Activated naive CD8-positive, alpha-beta T cell treated with anti-CD3 and anti-CD28 coated beads for 36 hours (primary cell): ENCODE results near the gene TSHZ2. TPM values are rescaled to one million over a fixed set of nuclear protein-coding genes. Genes with fewer than 3 reads are reported as not detected.

Experiments
- DNase-seq: peaks from one replicate; pipeline ENCODE4 v3.0.0; 2021
- H3K27ac Mint-ChIP-seq: one replicate; pipeline ENCODE4 v1.8.0; 2022; ENCODE audit warnings: mild to moderate bottlenecking, moderate library complexity, mixed read lengths
- H3K27me3 Mint-ChIP-seq: one replicate; pipeline ENCODE4 v1.8.0; 2022; ENCODE audit warnings: mild to moderate bottlenecking, mixed read lengths
- H3K36me3 Mint-ChIP-seq: one replicate; pipeline ENCODE4 v1.8.0; 2021; ENCODE audit warnings: mild to moderate bottlenecking, mixed read lengths
- H3K4me1 Mint-ChIP-seq: one replicate; pipeline ENCODE4 v1.8.0; 2021; ENCODE audit warnings: mixed read lengths
- H3K4me3 Mint-ChIP-seq: one replicate; pipeline ENCODE4 v1.8.0; 2022; ENCODE audit warnings: mild to moderate bottlenecking, moderate library complexity, mixed read lengths
- H3K9me3 Mint-ChIP-seq: one replicate; pipeline ENCODE4 v1.8.0; 2022; ENCODE audit warnings: mixed read lengths
- total RNA-seq, 2 experiments: library from RNA; stranded (reverse); gene quantifications; one replicate each; pipeline ENCODE4 v1.2.3, GENCODE V29; 2021

TSHZ2 gene
- total RNA-seq, 2 experiments from 2014 or later, result 0.54 to 0.74 TPM

GRCh38 chr20:52975029-52975732 lies 3.0 kb downstream of the TSHZ2 start:
- no peak overlapping the region for H3K4me3 Mint-ChIP-seq
- H3K9me3 Mint-ChIP-seq, result no peaks in the 10 kb centered on the region
- H3K4me1 Mint-ChIP-seq, result peaks cover 33% of the 10 kb centered on the region
- no peaks in the 10 kb centered on the region for H3K36me3 Mint-ChIP-seq
- DNase-seq, result no peak
- no peak overlapping the region for H3K27ac Mint-ChIP-seq
- peaks cover 66% of the 10 kb centered on the region for H3K27me3 Mint-ChIP-seq

- H3K27me3 Mint-ChIP-seq, result peaks cover 64% of the 10 kb centered on the region
Observed at GRCh38 chr20:52975803-52976531, 3.8 kb downstream of the TSHZ2 start.

GRCh38 chr20:52978851-52979250 lies 6.7 kb downstream of the TSHZ2 start:
- H3K4me1 Mint-ChIP-seq, result peaks cover 26% of the 10 kb centered on the region
- H3K9me3 Mint-ChIP-seq, result no peaks in the 10 kb centered on the region
- no peak for DNase-seq
- H3K27me3 Mint-ChIP-seq, result peaks cover 41% of the 10 kb centered on the region
- H3K27ac Mint-ChIP-seq, result no peak overlapping the region
- H3K4me3 Mint-ChIP-seq, result no peak overlapping the region
- H3K36me3 Mint-ChIP-seq, result no peaks in the 10 kb centered on the region

More at GRCh38 chr20:52975803-52976531, 3.8 kb downstream of the TSHZ2 start:
- no peak overlapping the region for H3K27ac Mint-ChIP-seq
- no peaks in the 10 kb centered on the region for H3K9me3 Mint-ChIP-seq
- H3K36me3 Mint-ChIP-seq, result no peaks in the 10 kb centered on the region
- H3K4me3 Mint-ChIP-seq, result no peak overlapping the region
- peaks cover 33% of the 10 kb centered on the region for H3K4me1 Mint-ChIP-seq
- DNase-seq, result no peak

GRCh38 chr20:52981051-52981450 lies 8.9 kb downstream of the TSHZ2 start:
- H3K4me3 Mint-ChIP-seq, result no peak overlapping the region
- no peak for DNase-seq

GRCh38 chr20:52983726-52984450 lies 11.7 kb downstream of the TSHZ2 start:
- no peaks in the 10 kb centered on the region for H3K9me3 Mint-ChIP-seq
- peaks cover 4% of the 10 kb centered on the region for H3K27me3 Mint-ChIP-seq
- no peak for DNase-seq
- H3K4me1 Mint-ChIP-seq, result peaks cover 15% of the 10 kb centered on the region
- no peak overlapping the region for H3K4me3 Mint-ChIP-seq
- H3K36me3 Mint-ChIP-seq, result no peaks in the 10 kb centered on the region
- no peak overlapping the region for H3K27ac Mint-ChIP-seq

More at GRCh38 chr20:52981051-52981450, 8.9 kb downstream of the TSHZ2 start:
- Mint-ChIP-seq H3K27ac (no peak overlapping the region), H3K36me3 (no peaks in the 10 kb centered on the region), H3K4me1 (peaks cover 18% of the 10 kb centered on the region), H3K27me3 (peaks cover 22% of the 10 kb centered on the region), H3K9me3 (no peaks in the 10 kb centered on the region)

GRCh38 chr20:52984451-52984810 lies 12.3 kb downstream of the TSHZ2 start:
- Mint-ChIP-seq H3K27me3 (peaks cover 4% of the 10 kb centered on the region), H3K4me3 (no peak overlapping the region), H3K36me3 (no peaks in the 10 kb centered on the region), H3K4me1 (peaks cover 10% of the 10 kb centered on the region), H3K27ac (no peak overlapping the region), H3K9me3 (no peaks in the 10 kb centered on the region)
- DNase-seq, result no peak

GRCh38 chr20:52985687-52986086 lies 13.5 kb downstream of the TSHZ2 start:
- Mint-ChIP-seq H3K4me3 (no peak overlapping the region), H3K9me3 (no peaks in the 10 kb centered on the region), H3K27me3 (peaks cover 4% of the 10 kb centered on the region), H3K4me1 (peaks cover 7% of the 10 kb centered on the region), H3K27ac (no peak overlapping the region), H3K36me3 (no peaks in the 10 kb centered on the region)
- DNase-seq, result no peak

- no peak overlapping the region for H3K27ac Mint-ChIP-seq
Observed at GRCh38 chr20:52987295-52987694, 15.1 kb downstream of the TSHZ2 start.

GRCh38 chr20:52991830-52992229 lies 19.7 kb downstream of the TSHZ2 start:
- Mint-ChIP-seq H3K9me3 (no peaks in the 10 kb centered on the region), H3K4me3 (no peak overlapping the region), H3K27me3 (no peaks in the 10 kb centered on the region), H3K4me1 (peaks cover 9% of the 10 kb centered on the region), H3K36me3 (no peaks in the 10 kb centered on the region), H3K27ac (no peak overlapping the region)
- no peak for DNase-seq

More at GRCh38 chr20:52987295-52987694, 15.1 kb downstream of the TSHZ2 start:
- Mint-ChIP-seq H3K9me3 (no peaks in the 10 kb centered on the region), H3K4me3 (no peak overlapping the region), H3K4me1 (peaks cover 7% of the 10 kb centered on the region), H3K27me3 (peaks cover 4% of the 10 kb centered on the region), H3K36me3 (no peaks in the 10 kb centered on the region)
- no peak for DNase-seq

GRCh38 chr20:52992632-52993031 lies 20.5 kb downstream of the TSHZ2 start:
- Mint-ChIP-seq H3K27me3 (no peaks in the 10 kb centered on the region), H3K27ac (no peak overlapping the region), H3K9me3 (no peaks in the 10 kb centered on the region), H3K36me3 (no peaks in the 10 kb centered on the region), H3K4me1 (peaks cover 9% of the 10 kb centered on the region), H3K4me3 (no peak overlapping the region)
- DNase-seq, result no peak

- H3K36me3 Mint-ChIP-seq, result no peaks in the 10 kb centered on the region
- H3K4me3 Mint-ChIP-seq, result no peak overlapping the region
- no peak overlapping the region for H3K27ac Mint-ChIP-seq
- no peak for DNase-seq
- no peaks in the 10 kb centered on the region for H3K9me3 Mint-ChIP-seq
- peaks cover 9% of the 10 kb centered on the region for H3K4me1 Mint-ChIP-seq
- no peaks in the 10 kb centered on the region for H3K27me3 Mint-ChIP-seq
Observed at GRCh38 chr20:52993076-52993475, 20.9 kb downstream of the TSHZ2 start.

GRCh38 chr20:52994184-52994970 lies 22.2 kb downstream of the TSHZ2 start:
- Mint-ChIP-seq H3K4me3 (no peak overlapping the region), H3K9me3 (no peaks in the 10 kb centered on the region), H3K27ac (no peak overlapping the region), H3K4me1 (peaks cover 11% of the 10 kb centered on the region), H3K27me3 (no peaks in the 10 kb centered on the region), H3K36me3 (no peaks in the 10 kb centered on the region)
- DNase-seq, result no peak

GRCh38 chr20:52996130-52996529 lies 24.0 kb downstream of the TSHZ2 start:
- no peak for DNase-seq
- Mint-ChIP-seq H3K27ac (no peak overlapping the region), H3K36me3 (no peaks in the 10 kb centered on the region), H3K4me1 (peaks cover 19% of the 10 kb centered on the region), H3K4me3 (no peak overlapping the region), H3K27me3 (no peaks in the 10 kb centered on the region), H3K9me3 (no peaks in the 10 kb centered on the region)

- Mint-ChIP-seq H3K4me3 (no peak overlapping the region), H3K27ac (no peak overlapping the region), H3K27me3 (no peaks in the 10 kb centered on the region), H3K36me3 (no peaks in the 10 kb centered on the region), H3K4me1 (peaks cover 24% of the 10 kb centered on the region), H3K9me3 (no peaks in the 10 kb centered on the region)
- DNase-seq, result no peak
Observed at GRCh38 chr20:52996658-52997057, 24.5 kb downstream of the TSHZ2 start.

- DNase-seq, result no peak
- Mint-ChIP-seq H3K4me1 (peaks cover 31% of the 10 kb centered on the region), H3K9me3 (no peaks in the 10 kb centered on the region), H3K4me3 (no peak overlapping the region), H3K36me3 (peaks cover 3% of the 10 kb centered on the region), H3K27me3 (no peaks in the 10 kb centered on the region), H3K27ac (no peak overlapping the region)
Observed at GRCh38 chr20:52998268-52998667, 26.1 kb downstream of the TSHZ2 start.
